GM21447 (cell line): Measurements from ENCODE around the gene MLST8.
"Not testable (repeated sequence)": the region's sequence is repeated elsewhere in the genome, so short reads cannot be mapped to it uniquely, and the experiment has no call there.

ENCODE experiments used
- ATAC-seq: cut with Tn5 transposase; IDR thresholded peaks from one replicate; pipeline ENCODE4 v1.9.1; 2021; ENCODE audit not compliant: unreplicated experiment

MLST8 gene

DNA sequence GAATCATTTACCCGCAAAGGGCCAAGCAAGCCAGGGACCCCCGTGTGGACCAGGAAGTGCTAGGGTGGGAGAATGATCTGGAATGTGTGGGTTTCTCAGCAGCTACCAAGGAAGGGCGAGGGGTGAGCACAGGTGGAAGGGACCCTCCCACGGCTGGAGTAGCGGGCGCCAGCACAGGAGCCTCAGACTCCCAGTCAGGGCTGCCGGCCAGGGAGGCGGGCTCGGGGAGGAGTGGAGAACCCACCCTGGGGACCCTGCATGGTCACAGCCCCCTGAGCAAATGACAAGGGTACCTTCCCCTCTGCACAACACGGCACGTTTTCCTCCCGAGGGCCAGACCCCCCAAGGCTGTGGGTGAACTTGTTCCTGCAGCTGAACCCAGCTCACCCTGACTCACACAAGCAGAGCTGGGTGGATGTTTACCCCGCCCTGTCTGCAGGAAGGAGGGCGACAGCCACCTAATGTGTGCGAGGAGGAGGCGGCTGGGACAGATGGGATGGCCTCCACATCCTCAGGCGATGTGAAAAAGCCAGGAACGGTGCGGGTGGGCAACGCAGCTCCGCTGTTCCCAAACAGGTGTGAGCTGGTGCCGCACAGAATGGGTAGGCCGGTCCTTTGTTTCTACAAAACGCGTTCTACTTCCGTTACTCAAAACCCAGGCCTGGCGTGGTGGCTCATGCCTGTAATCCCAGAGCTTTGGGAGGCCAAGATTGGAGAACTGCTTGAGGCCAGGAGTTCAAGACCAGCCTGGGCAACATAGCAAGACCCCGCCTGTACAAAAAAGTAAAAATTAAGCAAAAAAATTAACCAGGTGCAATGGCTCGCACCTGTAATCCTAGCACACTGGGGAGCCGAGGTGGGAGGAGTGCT, 39.9 kb downstream of the MLST8 start:
- ATAC-seq = no peak

DNA sequence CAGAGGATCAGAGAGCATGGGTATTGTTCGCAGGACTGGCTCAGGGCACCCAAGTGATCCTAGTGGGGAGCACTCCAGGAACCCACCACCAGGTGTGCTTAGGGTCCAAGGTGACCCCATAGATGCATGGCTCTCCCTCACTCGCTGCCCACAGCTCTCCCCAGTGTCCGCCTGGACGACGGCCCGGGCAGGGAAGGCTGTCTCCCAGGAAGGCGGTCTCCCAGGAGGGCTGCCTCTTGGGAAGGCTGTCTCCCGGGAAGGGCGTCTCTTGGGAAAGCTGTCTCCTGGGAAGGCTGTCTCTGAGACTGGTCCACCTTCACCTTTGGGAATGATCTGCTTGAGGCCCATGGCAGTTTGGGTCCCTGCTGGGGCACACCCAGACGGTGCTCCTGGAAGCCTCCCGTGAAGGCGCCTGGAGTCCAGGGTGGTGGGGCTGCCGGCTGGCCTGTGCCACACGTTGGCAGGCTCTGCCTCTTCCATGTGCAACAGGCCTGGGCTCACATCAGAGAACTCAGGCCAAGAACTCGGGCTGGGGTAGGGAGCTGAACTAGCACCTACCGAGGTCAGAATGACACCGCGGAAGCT, 41.1 kb downstream of the MLST8 start:
- no peak for ATAC-seq

GRCh38 chr16:2250652-2251295, 45.5 kb downstream of the MLST8 start:
- ATAC-seq = no peak

- ATAC-seq = peak; percentile 77
These were observed 46.2 kb downstream of the MLST8 start, which contains the start of gene ECI1 for GRCh38 chr16:2251296-2252111. Gene ECI1 (minus strand): TSS chr16:2251587. CDS start chr16:2251566, 21 bp downstream.

DNA sequence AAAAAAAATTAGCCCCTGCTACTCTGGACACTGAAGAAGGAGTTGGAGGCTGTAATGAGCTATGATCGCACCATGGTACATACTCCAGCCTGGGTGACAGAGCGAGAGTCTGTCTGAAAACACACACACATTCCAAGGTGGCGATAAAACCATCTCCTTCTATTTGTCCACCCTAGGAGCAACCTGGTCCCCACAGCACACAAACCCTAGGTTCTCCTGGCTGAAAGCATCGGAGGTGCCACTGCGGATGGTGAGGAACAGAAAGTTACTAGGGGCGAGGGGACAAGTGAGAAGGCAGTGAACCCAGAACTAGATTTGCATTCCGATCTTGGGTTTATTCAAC, 47.5 kb downstream of the MLST8 start:
- ATAC-seq = no peak

GRCh38 chr16:2253293-2253692, 48.0 kb downstream of the MLST8 start:
- ATAC-seq = no peak

GRCh38 chr16:2256531-2257140, 51.4 kb downstream of the MLST8 start:
- no peak for ATAC-seq

DNA sequence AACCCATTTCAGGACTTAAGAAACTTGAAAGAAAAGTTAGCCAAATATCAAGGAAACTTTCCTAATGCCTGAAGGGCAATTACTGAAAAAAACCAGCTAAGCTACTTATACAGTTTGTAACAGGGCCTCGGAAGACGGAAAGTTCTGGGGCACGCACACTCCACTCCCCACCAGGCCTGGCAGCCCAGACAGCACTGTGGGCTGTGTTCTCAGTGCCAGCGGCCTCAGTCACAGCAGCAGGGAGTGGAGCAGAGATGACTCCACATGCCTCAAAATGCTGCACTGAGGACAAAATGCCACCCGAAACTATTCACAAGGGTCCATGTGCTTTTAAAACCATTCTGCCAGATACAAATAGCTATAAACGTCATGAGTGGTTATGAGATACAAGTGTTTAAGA, 52.5 kb downstream of the MLST8 start:
- no peak for ATAC-seq

GRCh38 chr16:2258530-2258929, 53.3 kb downstream of the MLST8 start:
- not testable (repeated sequence) for ATAC-seq
